ENCODE measurements around the gene PKDCC. TPM values are rescaled to one million over a fixed set of nuclear protein-coding genes. Genes with fewer than 3 reads are reported as not detected.
"Not testable (repeated sequence)": the region's sequence is repeated elsewhere in the genome, so short reads cannot be mapped to it uniquely, and the experiment has no call there.

PKDCC gene
- total RNA-seq, 1 experiment from 2014 or later = 322 TPM

GRCh38 chr2:42084231-42084671 lies 36.4 kb downstream of the PKDCC start:
- Mint-ChIP-seq H3K27me3 (ENCODE audit: insufficient read depth, unreplicated experiment) (no peaks in the 10 kb centered on the region), H3K4me1 (ENCODE audit: low read depth, unreplicated experiment) (peaks cover 55% of the 10 kb centered on the region), H3K27ac (ENCODE audit: unreplicated experiment) (peak overlapping the region; percentile 38), H3K36me3 (ENCODE audit: insufficient read depth, unreplicated experiment) (peaks cover 6% of the 10 kb centered on the region), H3K9me3 (ENCODE audit: unreplicated experiment) (peaks cover 17% of the 10 kb centered on the region), H3K4me3 (ENCODE audit: unreplicated experiment) (no peak overlapping the region)
- H3K4me3 ChIP-seq (ENCODE audit: low read depth, low read length) = no peak overlapping the region
- POLR2A ChIA-PET = interaction anchor here (2.4 kb wide), 1 partner anchor 28 kb away, joined by 8 read pairs; no protein-coding TSS in a partner anchor
- no peaks in the 10 kb centered on the region for H3K27me3 ChIP-seq (replicated peaks; ENCODE audit: control insufficient read depth, insufficient read depth, low read length)
- CTCF ChIA-PET = interaction anchor here (0.8 to 6.0 kb wide), 6 partner anchors 11 to 245 kb away, joined by 3 to 72 read pairs (median 4); no protein-coding TSS in a partner anchor
- no peak for TF ChIP-seq CTCF (IDR thresholded peaks at IDR 0.05; ENCODE audit: insufficient read depth in 1 of 2, low read depth in 1 of 2, low read length in 1 of 2, severe bottlenecking in 1 of 2, unreplicated experiment in 1 of 2)
- DNase-seq = peak; percentile 69 to 77
- H3K9me3 ChIP-seq = no peaks in the 10 kb centered on the region
- intact Hi-C loops (cut with micrococcal nuclease; ENCODE audit: unreplicated experiment) = loop anchor here (1.0 to 5.0 kb wide), 5 partner anchors 11 to 189 kb away; no protein-coding TSS in a partner anchor
- no TSS peak for BruUV-seq (replicated peaks)
- H3K4me1 ChIP-seq = peaks cover 40% of the 10 kb centered on the region
- H3K36me3 ChIP-seq (ENCODE audit: control insufficient read depth, insufficient read depth, low read length) = no peaks in the 10 kb centered on the region

- Mint-ChIP-seq H3K9me3 (ENCODE audit: unreplicated experiment) (peaks cover 13% of the 10 kb centered on the region), H3K4me1 (ENCODE audit: low read depth, unreplicated experiment) (peaks cover 54% of the 10 kb centered on the region), H3K27ac (ENCODE audit: unreplicated experiment) (peak overlapping the region; percentile 38)
- H3K9me3 ChIP-seq; H3K27me3 ChIP-seq (replicated peaks; ENCODE audit: control insufficient read depth, insufficient read depth, low read length); BruUV-seq (replicated peaks); intact Hi-C loops (cut with micrococcal nuclease; ENCODE audit: unreplicated experiment); H3K4me3 Mint-ChIP-seq (ENCODE audit: unreplicated experiment); DNase-seq; H3K36me3 Mint-ChIP-seq (ENCODE audit: insufficient read depth, unreplicated experiment); H3K27me3 Mint-ChIP-seq (ENCODE audit: insufficient read depth, unreplicated experiment); H3K36me3 ChIP-seq (ENCODE audit: control insufficient read depth, insufficient read depth, low read length); H3K4me3 ChIP-seq (ENCODE audit: low read depth, low read length): not testable (repeated sequence)
- ChIA-PET POLR2A (interaction anchor here (2.4 kb wide), 1 partner anchor 29 kb away, joined by 8 read pairs; no protein-coding TSS in a partner anchor), CTCF (interaction anchor here (6.0 kb wide), 1 partner anchor 216 kb away, joined by 72 read pairs; no protein-coding TSS in a partner anchor)
- H3K4me1 ChIP-seq = peaks cover 42% of the 10 kb centered on the region
Measured at GRCh38 chr2:42085070-42085469, 37.2 kb downstream of the PKDCC start.

DNA sequence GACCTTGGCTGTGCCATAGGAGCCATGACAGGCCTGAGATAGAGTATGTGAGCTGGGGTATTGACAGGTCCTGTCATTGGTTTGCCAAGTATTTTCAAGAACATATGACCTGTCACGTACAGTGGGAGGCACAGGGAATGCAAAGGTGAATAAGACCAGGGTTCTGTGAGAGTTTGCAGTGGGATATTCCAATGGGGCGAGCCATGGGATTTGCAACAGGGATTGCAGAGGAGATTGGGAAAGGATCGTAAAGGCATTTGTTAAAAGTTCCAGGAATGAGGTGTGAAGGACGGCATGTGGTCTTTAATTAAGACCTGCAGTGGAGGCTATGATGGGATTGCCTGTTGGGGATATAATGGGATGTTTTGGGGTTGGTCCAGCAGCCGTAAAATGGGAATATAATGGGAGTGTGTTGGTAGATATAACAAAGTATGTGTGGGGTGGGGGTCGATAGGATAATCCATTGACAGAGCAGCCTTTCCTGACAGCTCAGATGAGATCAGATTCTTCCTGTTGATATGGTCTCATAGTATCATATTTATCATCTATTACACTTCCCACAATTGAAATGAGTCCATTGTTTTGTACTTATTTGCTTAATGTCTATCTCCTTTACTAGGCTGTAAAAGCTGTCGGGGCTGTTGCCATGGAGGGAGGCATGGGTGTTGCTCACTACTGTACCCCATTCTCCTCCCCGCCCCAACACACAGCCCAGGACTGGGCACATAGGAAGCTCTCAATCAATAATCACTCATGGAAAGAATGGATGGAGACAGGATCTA lies 38.1 kb downstream of the PKDCC start:
- BruUV-seq (replicated peaks) = no TSS peak
- DNase-seq = no peak

More for the DNA sequence above, 38.1 kb downstream of the PKDCC start:
- H3K36me3 ChIP-seq (ENCODE audit: control insufficient read depth, insufficient read depth, low read length) = no peaks in the 10 kb centered on the region
- Mint-ChIP-seq H3K4me3 (ENCODE audit: unreplicated experiment) (no peak overlapping the region), H3K27ac (ENCODE audit: unreplicated experiment) (peak overlapping the region; percentile 38), H3K9me3 (ENCODE audit: unreplicated experiment) (peaks cover 17% of the 10 kb centered on the region), H3K27me3 (ENCODE audit: insufficient read depth, unreplicated experiment) (no peaks in the 10 kb centered on the region), H3K36me3 (ENCODE audit: insufficient read depth, unreplicated experiment) (peaks cover 6% of the 10 kb centered on the region), H3K4me1 (ENCODE audit: low read depth, unreplicated experiment) (peaks cover 60% of the 10 kb centered on the region)
- peaks cover 51% of the 10 kb centered on the region for H3K4me1 ChIP-seq
- no peaks in the 10 kb centered on the region for H3K9me3 ChIP-seq
- no peaks in the 10 kb centered on the region for H3K27me3 ChIP-seq (replicated peaks; ENCODE audit: control insufficient read depth, insufficient read depth, low read length)
- no peak for TF ChIP-seq CTCF (IDR thresholded peaks at IDR 0.05; ENCODE audit: insufficient read depth in 1 of 2, low read depth in 1 of 2, low read length in 1 of 2, severe bottlenecking in 1 of 2, unreplicated experiment in 1 of 2)
- H3K4me3 ChIP-seq (ENCODE audit: low read depth, low read length) = no peak overlapping the region
- CTCF ChIA-PET = interaction anchor here (0.9 to 6.0 kb wide), 6 partner anchors 17 to 233 kb away, joined by 3 to 72 read pairs (median 5); no protein-coding TSS in a partner anchor
- intact Hi-C loops (cut with micrococcal nuclease; ENCODE audit: unreplicated experiment) = loop anchor here (1.0 kb wide), 3 partner anchors 217 to 246 kb away; no protein-coding TSS in a partner anchor
- POLR2A ChIA-PET = no interaction called here
